Measurements from ENCODE around the gene FAM177A1.

DNA sequence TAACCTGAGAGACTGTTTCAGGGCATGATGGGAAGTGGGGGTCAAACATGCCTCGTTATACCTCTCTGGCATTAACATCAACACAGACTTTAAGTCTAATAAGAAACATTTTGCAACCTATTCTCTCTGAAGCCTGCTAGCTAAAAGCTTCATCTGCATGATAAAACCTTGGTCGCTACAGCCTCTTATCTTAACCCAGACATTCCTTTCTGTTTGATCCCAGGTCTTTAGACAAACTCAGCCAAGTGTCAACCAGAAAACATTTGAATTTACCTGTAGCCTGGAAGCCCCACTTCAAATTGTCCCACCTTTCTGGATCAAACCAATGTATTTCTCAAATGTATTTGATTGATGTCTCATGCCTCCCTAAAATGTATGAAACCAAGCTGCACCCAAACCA lies 66.6 kb downstream of the FAM177A1 start:
- TF ChIP-seq SMC3 (IDR thresholded peaks at IDR 0.05; ENCODE audit: borderline replicate concordance, low read length) (no peak), USF2 (IDR thresholded peaks at IDR 0.05; ENCODE audit: borderline replicate concordance, low read depth, low read length) (no peak)
- TF ChIP-seq, protein P1, sequence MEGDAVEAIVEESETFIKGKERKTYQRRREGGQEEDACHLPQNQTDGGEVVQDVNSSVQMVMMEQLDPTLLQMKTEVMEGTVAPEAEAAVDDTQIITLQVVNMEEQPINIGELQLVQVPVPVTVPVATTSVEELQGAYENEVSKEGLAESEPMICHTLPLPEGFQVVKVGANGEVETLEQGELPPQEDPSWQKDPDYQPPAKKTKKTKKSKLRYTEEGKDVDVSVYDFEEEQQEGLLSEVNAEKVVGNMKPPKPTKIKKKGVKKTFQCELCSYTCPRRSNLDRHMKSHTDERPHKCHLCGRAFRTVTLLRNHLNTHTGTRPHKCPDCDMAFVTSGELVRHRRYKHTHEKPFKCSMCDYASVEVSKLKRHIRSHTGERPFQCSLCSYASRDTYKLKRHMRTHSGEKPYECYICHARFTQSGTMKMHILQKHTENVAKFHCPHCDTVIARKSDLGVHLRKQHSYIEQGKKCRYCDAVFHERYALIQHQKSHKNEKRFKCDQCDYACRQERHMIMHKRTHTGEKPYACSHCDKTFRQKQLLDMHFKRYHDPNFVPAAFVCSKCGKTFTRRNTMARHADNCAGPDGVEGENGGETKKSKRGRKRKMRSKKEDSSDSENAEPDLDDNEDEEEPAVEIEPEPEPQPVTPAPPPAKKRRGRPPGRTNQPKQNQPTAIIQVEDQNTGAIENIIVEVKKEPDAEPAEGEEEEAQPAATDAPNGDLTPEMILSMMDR (IDR thresholded peaks at IDR 0.05 in 2 of 3, conservative IDR thresholded peaks at IDR 0.05 in 1 of 3; ENCODE audit: control insufficient read depth in 2 of 3, extremely low read depth in 1 of 3, insufficient read depth in 1 of 3, low read depth in 3 of 3, low read length in 3 of 3), result no peak

Data from GM12878 (cell line).